Stomach smooth muscle (tissue), 2 donors: ENCODE results near the gene HEATR5B.

ENCODE experiments used
- H3K27ac ChIP-seq: one replicate; pipeline ENCODE4 v1.7.0; 2013; ENCODE audit warnings: mild to moderate bottlenecking, low read length, inconsistent platforms
- H3K27me3 ChIP-seq, 2 donors: one replicate each; pipeline ENCODE4 v1.7.0; 2013; ENCODE audit warnings: low read length in 2 of 2; ENCODE audit not compliant: insufficient read depth in 2 of 2, control insufficient read depth in 1 of 2
- H3K36me3 ChIP-seq, 2 donors: one replicate each; pipeline ENCODE4 v1.7.0; 2013; ENCODE audit warnings: low read length in 2 of 2; ENCODE audit not compliant: control insufficient read depth in 2 of 2, insufficient read depth in 2 of 2
- H3K4me1 ChIP-seq: one replicate; pipeline ENCODE4 v1.7.0; 2013; ENCODE audit warnings: low read length; ENCODE audit not compliant: control insufficient read depth, insufficient read depth
- H3K4me3 ChIP-seq, 2 donors: one replicate each; pipeline ENCODE4 v1.7.0; 2013; ENCODE audit warnings: low read length in 2 of 2
- H3K9ac ChIP-seq, 2 donors: one replicate each; pipeline ENCODE4 v1.7.0; 2013; ENCODE audit warnings: low read length in 2 of 2, mild to moderate bottlenecking in 1 of 2
- H3K9me3 ChIP-seq, 2 donors: one replicate each; pipeline ENCODE4 v1.7.0; 2013; ENCODE audit warnings: low read length in 2 of 2; ENCODE audit not compliant: control insufficient read depth in 2 of 2
- donor health status: healthy.
- donor health status: Pancreatic carcinoma.

HEATR5B gene

GRCh38 chr2:37068686-37069085, 15.5 kb downstream of the HEATR5B start:
- Histone ChIP-seq H3K9ac (no peak overlapping the region), H3K9me3 (no peaks in the 10 kb centered on the region), H3K36me3 (peaks cover 14 to 34% of the 10 kb centered on the region in 2 donors), H3K27ac (no peak overlapping the region), H3K27me3 (no peaks in the 10 kb centered on the region), H3K4me1 (no peaks in the 10 kb centered on the region), H3K4me3 (no peak overlapping the region)

GRCh38 chr2:37061776-37062175, 22.4 kb downstream of the HEATR5B start:
- H3K36me3 ChIP-seq = peaks cover 22 to 29% of the 10 kb centered on the region in 2 donors

GRCh38 chr2:37061013-37061711, 23.0 kb downstream of the HEATR5B start:
- Histone ChIP-seq H3K9ac (no peak overlapping the region), H3K27ac (no peak overlapping the region), H3K4me1 (no peaks in the 10 kb centered on the region), H3K27me3 (no peaks in the 10 kb centered on the region), H3K4me3 (no peak overlapping the region), H3K9me3 (no peaks in the 10 kb centered on the region), H3K36me3 (peaks cover 28 to 30% of the 10 kb centered on the region in 2 donors)

More at GRCh38 chr2:37061776-37062175, 22.4 kb downstream of the HEATR5B start:
- no peaks in the 10 kb centered on the region for H3K9me3 ChIP-seq
- no peak overlapping the region for H3K4me3 ChIP-seq
- no peak overlapping the region for H3K27ac ChIP-seq
- no peaks in the 10 kb centered on the region for H3K4me1 ChIP-seq
- H3K27me3 ChIP-seq = no peaks in the 10 kb centered on the region
- H3K9ac ChIP-seq = no peak overlapping the region

GRCh38 chr2:37060446-37060845, 23.7 kb downstream of the HEATR5B start:
- Histone ChIP-seq H3K36me3 (peaks cover 28 to 31% of the 10 kb centered on the region in 2 donors), H3K27ac (no peak overlapping the region)

GRCh38 chr2:37059841-37060240, 24.3 kb downstream of the HEATR5B start:
- H3K27me3 ChIP-seq = no peaks in the 10 kb centered on the region
- H3K27ac ChIP-seq = no peak overlapping the region
- H3K4me3 ChIP-seq = no peak overlapping the region
- H3K4me1 ChIP-seq = no peaks in the 10 kb centered on the region
- peaks cover 28 to 30% of the 10 kb centered on the region in 2 donors for H3K36me3 ChIP-seq
- H3K9ac ChIP-seq = no peak overlapping the region
- no peaks in the 10 kb centered on the region for H3K9me3 ChIP-seq

More at GRCh38 chr2:37060446-37060845, 23.7 kb downstream of the HEATR5B start:
- H3K4me3 ChIP-seq = no peak overlapping the region
- H3K9me3 ChIP-seq = no peaks in the 10 kb centered on the region
- H3K9ac ChIP-seq = no peak overlapping the region
- H3K4me1 ChIP-seq = no peaks in the 10 kb centered on the region
- H3K27me3 ChIP-seq = no peaks in the 10 kb centered on the region

- H3K9ac ChIP-seq = no peak overlapping the region
- H3K9me3 ChIP-seq = no peaks in the 10 kb centered on the region
- H3K27ac ChIP-seq = no peak overlapping the region
- peaks cover 24 to 30% of the 10 kb centered on the region in 2 donors for H3K36me3 ChIP-seq
- no peaks in the 10 kb centered on the region for H3K4me1 ChIP-seq
- no peaks in the 10 kb centered on the region for H3K27me3 ChIP-seq
- no peak overlapping the region for H3K4me3 ChIP-seq
These were observed 31.4 kb downstream of the HEATR5B start for GRCh38 chr2:37052600-37053332.

- no peaks in the 10 kb centered on the region for H3K27me3 ChIP-seq
- no peak overlapping the region for H3K27ac ChIP-seq
- no peaks in the 10 kb centered on the region for H3K4me1 ChIP-seq
- H3K9ac ChIP-seq = no peak overlapping the region
- no peaks in the 10 kb centered on the region for H3K9me3 ChIP-seq
- peaks cover 10 to 14% of the 10 kb centered on the region in 2 donors for H3K36me3 ChIP-seq
- H3K4me3 ChIP-seq = no peak overlapping the region
These were observed 44.6 kb downstream of the HEATR5B start for GRCh38 chr2:37039580-37039979.

GRCh38 chr2:37037771-37038170, 46.4 kb downstream of the HEATR5B start:
- Histone ChIP-seq H3K9me3 (no peaks in the 10 kb centered on the region), H3K36me3 (peaks cover 11 to 14% of the 10 kb centered on the region in 2 donors), H3K4me3 (no peak overlapping the region), H3K27me3 (no peaks in the 10 kb centered on the region), H3K9ac (no peak overlapping the region), H3K27ac (no peak overlapping the region), H3K4me1 (no peaks in the 10 kb centered on the region)

GRCh38 chr2:37029758-37030157, 54.4 kb downstream of the HEATR5B start:
- H3K9ac ChIP-seq = no peak overlapping the region
- no peak overlapping the region for H3K27ac ChIP-seq
- no peaks in the 10 kb centered on the region for H3K4me1 ChIP-seq
- no peak overlapping the region for H3K4me3 ChIP-seq
- peaks cover 14 to 17% of the 10 kb centered on the region in 2 donors for H3K36me3 ChIP-seq
- no peaks in the 10 kb centered on the region for H3K9me3 ChIP-seq
- no peaks in the 10 kb centered on the region for H3K27me3 ChIP-seq

GRCh38 chr2:37026050-37026449, 58.1 kb downstream of the HEATR5B start:
- Histone ChIP-seq H3K36me3 (peaks cover 19 to 20% of the 10 kb centered on the region in 2 donors), H3K27ac (no peak overlapping the region), H3K4me1 (no peaks in the 10 kb centered on the region), H3K9me3 (no peaks in the 10 kb centered on the region), H3K4me3 (no peak overlapping the region), H3K9ac (no peak overlapping the region), H3K27me3 (no peaks in the 10 kb centered on the region)
